CD4-positive, alpha-beta T cell treated with Interferon alpha-2 for 1 hour (primary cell): ENCODE data around the gene TMEM270.
A peak's percentile ranks its signal among the peaks of the same experiment; 100 is the strongest.
"Not testable (repeated sequence)": the region's sequence is repeated elsewhere in the genome, so short reads cannot be mapped to it uniquely, and the experiment has no call there.

Source experiments
- DNase-seq, 2 donors: peaks; one replicate each; pipeline ENCODE4 v3.0.0-alpha.2; 2020 to 2022

TMEM270 gene

GRCh38 chr7:73860859-73861258 is at the start of gene TMEM270:
Gene TMEM270, plus strand, starts transcription at chr7:73861159. Its CDS starts 36 bp downstream, at chr7:73861195.
- DNase-seq, result no peak

GRCh38 chr7:73811760-73812168 is 49.2 kb upstream of the TMEM270 start:
- peak; percentile 50 to 58 for DNase-seq

- no peak for DNase-seq
Measured at GRCh38 chr7:73812996-73813395, 48.0 kb upstream of the TMEM270 start.

- DNase-seq, result no peak
Measured at GRCh38 chr7:73815436-73815835, 45.5 kb upstream of the TMEM270 start.

GRCh38 chr7:73817121-73817520 is 43.8 kb upstream of the TMEM270 start:
- no peak for DNase-seq

- no peak for DNase-seq
Measured at GRCh38 chr7:73820013-73820412, 40.9 kb upstream of the TMEM270 start.

- DNase-seq, result not testable (repeated sequence)
Measured at GRCh38 chr7:73821597-73822285, 39.2 kb upstream of the TMEM270 start.

GRCh38 chr7:73822319-73823173 is 38.4 kb upstream of the TMEM270 start:
- DNase-seq, result no peak

- no peak for DNase-seq
Measured at GRCh38 chr7:73823257-73823656, 37.7 kb upstream of the TMEM270 start.

- no peak for DNase-seq
Measured at GRCh38 chr7:73823873-73824592, 36.9 kb upstream of the TMEM270 start.

GRCh38 chr7:73824986-73825385 is 36.0 kb upstream of the TMEM270 start:
- no peak for DNase-seq

GRCh38 chr7:73827567-73828106 is 33.3 kb upstream of the TMEM270 start:
- DNase-seq, result peak in 1 of 2 donors; percentile 10

GRCh38 chr7:73828107-73828803 is 32.7 kb upstream of the TMEM270 start:
- DNase-seq, result peak; percentile 29 to 34

- no peak for DNase-seq
Measured at GRCh38 chr7:73828972-73829371, 32.0 kb upstream of the TMEM270 start.

GRCh38 chr7:73829505-73829904 is 31.5 kb upstream of the TMEM270 start:
- DNase-seq, result no peak

GRCh38 chr7:73829921-73830680 is 30.9 kb upstream of the TMEM270 start:
- no peak for DNase-seq

GRCh38 chr7:73830681-73831583 is 30.0 kb upstream of the TMEM270 start, which contains the start of gene CLDN4:
Gene CLDN4, plus strand, starts transcription at chr7:73830996. Its CDS starts 206 bp downstream, at chr7:73831202.
- no peak for DNase-seq

GRCh38 chr7:73831584-73831833 is 29.4 kb upstream of the TMEM270 start:
- no peak for DNase-seq

GRCh38 chr7:73831834-73832651 is 28.9 kb upstream of the TMEM270 start:
- DNase-seq, result no peak

- DNase-seq, result no peak
Measured at GRCh38 chr7:73832806-73833205, 28.2 kb upstream of the TMEM270 start.
